T-helper 17 cell (primary cell): ENCODE data around the gene GPC6. TPM values are rescaled to one million over a fixed set of nuclear protein-coding genes. Genes with fewer than 3 reads are reported as not detected.
"Not testable (repeated sequence)": the region's sequence is repeated elsewhere in the genome, so short reads cannot be mapped to it uniquely, and the experiment has no call there.

ENCODE experiments used
- ATAC-seq: fragments of 150-1000 bp; cut with Tn5 transposase; 2 replicates; pipeline ENCODE4 v1.10.0; 2021; ENCODE audit warnings: mild to moderate bottlenecking, moderate library complexity
- DNase-seq, 3 donors: peaks; one replicate each; pipeline versions ENCODE4 v3.0.0 to v3.0.0-alpha.2; 2020 to 2021
- H3K9me3 ChIP-seq: one replicate; pipeline ENCODE4 v1.7.0; 2013; ENCODE audit warnings: low read length, mild to moderate bottlenecking; ENCODE audit not compliant: control insufficient read depth, poor library complexity, severe bottlenecking
- H3K27ac Mint-ChIP-seq: one replicate; pipeline ENCODE4 v1.8.0; 2022; ENCODE audit warnings: mild to moderate bottlenecking, moderate library complexity, mixed read lengths
- H3K27me3 Mint-ChIP-seq: one replicate; pipeline ENCODE4 v1.8.0; 2022; ENCODE audit warnings: mixed read lengths
- H3K36me3 Mint-ChIP-seq: one replicate; pipeline ENCODE4 v1.8.0; 2022; ENCODE audit warnings: low read depth, mixed read lengths
- H3K4me1 Mint-ChIP-seq: one replicate; pipeline ENCODE4 v1.8.0; 2022; ENCODE audit warnings: mild to moderate bottlenecking, mixed read lengths
- H3K4me3 Mint-ChIP-seq: one replicate; pipeline ENCODE4 v1.8.0; 2022; ENCODE audit warnings: mild to moderate bottlenecking, moderate library complexity, mixed read lengths
- total RNA-seq, 4 donors: library from RNA in 2 of 4; stranded (reverse) in 2 of 4; gene quantifications; one replicate each; pipeline ENCODE4 v1.2.3 and lab custom pipeline; 2022 to 2026

GPC6 gene
- total RNA-seq, 2 donors from 2014 or later: not detected

DNA sequence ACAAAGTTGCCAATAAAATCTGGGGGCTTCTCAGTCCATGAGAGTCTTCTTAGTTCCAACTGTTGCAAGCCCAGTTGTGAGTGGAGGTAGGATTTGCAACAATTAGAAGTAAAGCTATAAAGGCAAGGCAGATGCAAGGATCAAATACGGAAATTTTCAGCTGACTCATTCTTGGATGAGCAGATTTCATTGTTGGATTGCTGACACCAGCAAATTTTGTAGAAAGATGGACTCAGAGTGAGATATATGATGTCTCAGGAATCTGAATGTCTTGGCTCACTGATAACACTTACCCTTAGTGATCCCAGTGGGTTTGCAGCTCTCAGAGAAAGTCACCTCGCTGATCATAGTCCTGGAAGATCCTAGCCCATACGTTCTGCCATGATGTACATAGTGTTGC lies 209.0 kb downstream of the GPC6 start:
- Mint-ChIP-seq H3K36me3 (no peaks in the 10 kb centered on the region), H3K4me3 (no peak overlapping the region), H3K27ac (no peak overlapping the region), H3K27me3 (no peaks in the 10 kb centered on the region), H3K4me1 (no peaks in the 10 kb centered on the region)
- no peaks in the 10 kb centered on the region for H3K9me3 ChIP-seq
- ATAC-seq (no peak), DNase-seq (no peak)

GRCh38 chr13:93437081-93437480 lies 210.5 kb downstream of the GPC6 start:
- no peaks in the 10 kb centered on the region for H3K9me3 ChIP-seq
- no peak overlapping the region for H3K4me3 Mint-ChIP-seq
- no peaks in the 10 kb centered on the region for H3K36me3 Mint-ChIP-seq
- H3K27me3 Mint-ChIP-seq: no peaks in the 10 kb centered on the region
- H3K27ac Mint-ChIP-seq: no peak overlapping the region
- ATAC-seq (no peak), DNase-seq (no peak)
- H3K4me1 Mint-ChIP-seq: no peaks in the 10 kb centered on the region

DNA sequence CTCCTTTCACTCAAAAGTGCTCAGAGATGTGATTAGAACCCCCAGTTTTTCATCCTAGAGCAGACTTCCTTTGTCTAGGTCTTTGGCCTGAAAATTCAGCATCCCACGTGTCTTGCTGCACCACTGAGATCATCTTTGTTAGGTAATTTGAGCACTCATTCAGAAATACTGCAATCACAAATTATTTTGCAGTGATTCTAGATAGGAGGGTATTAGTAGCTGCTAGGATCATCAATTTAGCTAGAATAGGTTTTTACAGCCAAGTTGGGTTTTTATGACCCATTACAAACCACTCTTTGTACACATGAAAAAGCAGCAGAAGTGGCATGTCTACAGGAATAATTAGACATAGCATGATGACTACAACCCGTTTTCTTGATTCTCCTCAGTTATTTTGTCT lies 219.6 kb downstream of the GPC6 start:
- ATAC-seq (no peak), DNase-seq (no peak)
- no peak overlapping the region for H3K4me3 Mint-ChIP-seq
- no peak overlapping the region for H3K27ac Mint-ChIP-seq
- H3K4me1 Mint-ChIP-seq: no peaks in the 10 kb centered on the region
- H3K9me3 ChIP-seq: no peaks in the 10 kb centered on the region
- H3K36me3 Mint-ChIP-seq: no peaks in the 10 kb centered on the region
- H3K27me3 Mint-ChIP-seq: no peaks in the 10 kb centered on the region

- Mint-ChIP-seq H3K36me3 (no peaks in the 10 kb centered on the region), H3K27me3 (no peaks in the 10 kb centered on the region), H3K4me3 (no peak overlapping the region), H3K27ac (no peak overlapping the region), H3K4me1 (no peaks in the 10 kb centered on the region)
- ATAC-seq (no peak), DNase-seq (no peak)
- no peaks in the 10 kb centered on the region for H3K9me3 ChIP-seq
These were observed 223.6 kb downstream of the GPC6 start for GRCh38 chr13:93450191-93450621.

DNA sequence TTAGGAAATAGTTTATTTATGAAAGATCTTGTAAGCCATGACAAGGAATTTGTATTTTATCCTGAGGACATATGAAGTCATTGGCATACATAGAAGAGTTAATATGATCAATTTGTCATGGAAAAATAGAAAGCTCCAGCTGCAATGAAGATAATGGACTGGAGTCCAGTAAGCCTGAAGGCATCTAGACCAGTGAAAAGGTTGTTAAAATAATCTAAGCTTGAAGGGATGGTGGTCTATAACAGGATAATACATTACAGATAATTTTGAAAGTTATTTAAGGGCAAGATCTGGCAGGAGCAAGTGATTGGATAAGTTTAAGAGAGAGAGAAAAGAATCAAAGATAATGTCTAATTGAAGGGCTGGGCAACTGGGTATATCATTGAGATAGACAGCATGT lies 224.2 kb downstream of the GPC6 start:
- no peaks in the 10 kb centered on the region for H3K36me3 Mint-ChIP-seq
- no peak overlapping the region for H3K27ac Mint-ChIP-seq
- H3K27me3 Mint-ChIP-seq: no peaks in the 10 kb centered on the region
- H3K9me3 ChIP-seq: no peaks in the 10 kb centered on the region
- H3K4me3 Mint-ChIP-seq: no peak overlapping the region
- no peak for ATAC-seq
- H3K4me1 Mint-ChIP-seq: no peaks in the 10 kb centered on the region
- DNase-seq: no peak

GRCh38 chr13:93454676-93455235 lies 228.1 kb downstream of the GPC6 start:
- not testable (repeated sequence) for H3K4me3 Mint-ChIP-seq, H3K9me3 ChIP-seq, ATAC-seq, H3K27ac Mint-ChIP-seq, H3K27me3 Mint-ChIP-seq, H3K36me3 Mint-ChIP-seq, H3K4me1 Mint-ChIP-seq, DNase-seq

GRCh38 chr13:93455861-93456260 lies 229.3 kb downstream of the GPC6 start:
- no peaks in the 10 kb centered on the region for H3K9me3 ChIP-seq
- Mint-ChIP-seq H3K4me1 (no peaks in the 10 kb centered on the region), H3K27me3 (no peaks in the 10 kb centered on the region), H3K36me3 (no peaks in the 10 kb centered on the region), H3K4me3 (no peak overlapping the region), H3K27ac (no peak overlapping the region)
- no peak for DNase-seq
- ATAC-seq: no peak

GRCh38 chr13:93460005-93460404 lies 233.4 kb downstream of the GPC6 start:
- no peak for DNase-seq
- Mint-ChIP-seq H3K4me3 (no peak overlapping the region), H3K4me1 (no peaks in the 10 kb centered on the region), H3K27ac (no peak overlapping the region), H3K36me3 (no peaks in the 10 kb centered on the region), H3K27me3 (no peaks in the 10 kb centered on the region)
- ATAC-seq: no peak
- H3K9me3 ChIP-seq: no peaks in the 10 kb centered on the region

DNA sequence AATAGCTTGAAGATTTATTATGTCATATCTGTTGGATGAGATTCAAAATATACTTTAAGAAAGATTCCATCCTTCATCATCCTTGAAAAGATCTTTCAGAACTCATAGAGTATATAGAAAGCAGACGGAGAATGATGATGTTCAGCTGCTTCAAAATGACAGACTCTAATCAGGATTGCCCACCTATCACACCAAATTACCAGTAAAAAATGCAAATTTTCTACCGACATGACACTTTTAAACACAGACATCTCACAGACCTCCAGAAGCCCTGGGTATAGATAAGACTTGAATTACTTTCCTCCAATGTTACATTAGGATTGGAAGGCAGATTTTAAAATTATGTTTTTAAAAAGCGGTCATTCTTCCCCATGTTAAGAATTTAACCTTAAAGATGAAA lies 235.5 kb downstream of the GPC6 start:
- H3K4me1 Mint-ChIP-seq: no peaks in the 10 kb centered on the region
- DNase-seq (no peak), ATAC-seq (no peak)
- H3K27me3 Mint-ChIP-seq: no peaks in the 10 kb centered on the region
- no peak overlapping the region for H3K27ac Mint-ChIP-seq
- no peaks in the 10 kb centered on the region for H3K36me3 Mint-ChIP-seq
- H3K9me3 ChIP-seq: no peaks in the 10 kb centered on the region
- no peak overlapping the region for H3K4me3 Mint-ChIP-seq

DNA sequence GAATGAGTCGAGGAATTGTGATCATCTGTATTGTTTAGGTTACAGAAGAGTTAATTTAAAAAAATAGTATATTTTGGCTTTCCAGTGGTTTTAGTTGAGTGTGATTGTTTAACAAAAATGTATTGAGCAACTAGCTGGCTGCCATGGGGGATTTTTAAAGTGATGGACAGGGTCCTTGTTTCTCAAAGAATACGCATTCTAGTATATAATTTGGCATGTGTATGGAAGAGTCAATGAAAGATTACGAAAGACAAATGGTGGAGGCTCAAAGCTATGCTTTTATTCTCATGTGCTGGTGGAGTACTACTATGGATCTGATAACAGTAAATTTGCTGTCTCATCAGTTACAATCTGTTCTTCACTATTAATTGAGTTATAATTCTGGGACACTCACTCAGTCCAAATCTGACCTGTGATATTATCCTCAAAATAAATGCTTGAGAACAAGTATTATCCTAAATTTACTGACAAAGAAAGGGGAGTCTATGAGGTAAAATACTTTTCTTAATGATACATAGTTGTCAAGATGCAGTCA lies 240.0 kb downstream of the GPC6 start:
- no peaks in the 10 kb centered on the region for H3K4me1 Mint-ChIP-seq
- no peak for ATAC-seq

DNA sequence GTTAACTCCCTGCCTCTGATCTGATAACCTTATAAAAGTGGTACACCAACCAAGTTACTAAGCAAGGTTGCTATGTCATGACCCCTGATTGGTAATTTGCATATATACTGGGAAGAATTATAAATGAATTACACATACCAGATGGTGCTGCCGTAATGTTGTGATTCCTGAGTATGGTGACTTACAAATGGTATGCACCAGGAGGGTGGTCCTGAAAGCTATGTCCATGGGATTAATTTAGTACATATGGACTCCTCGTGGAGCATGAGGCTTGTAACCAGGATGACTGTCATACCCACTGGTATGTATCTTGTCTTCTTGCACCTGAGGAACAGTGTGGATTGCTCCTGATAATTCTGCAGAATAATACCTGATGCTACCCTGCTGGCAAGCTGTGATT lies 240.6 kb downstream of the GPC6 start:
- H3K4me1 Mint-ChIP-seq: no peaks in the 10 kb centered on the region
- H3K27me3 Mint-ChIP-seq: no peaks in the 10 kb centered on the region
- H3K4me3 Mint-ChIP-seq: no peak overlapping the region
- H3K9me3 ChIP-seq: no peaks in the 10 kb centered on the region
- H3K36me3 Mint-ChIP-seq: no peaks in the 10 kb centered on the region
- no peak overlapping the region for H3K27ac Mint-ChIP-seq
- DNase-seq (no peak), ATAC-seq (no peak)

More for the DNA sequence above, 240.0 kb downstream of the GPC6 start:
- Mint-ChIP-seq H3K27ac (no peak overlapping the region), H3K27me3 (no peaks in the 10 kb centered on the region), H3K4me3 (no peak overlapping the region), H3K36me3 (no peaks in the 10 kb centered on the region)
- no peaks in the 10 kb centered on the region for H3K9me3 ChIP-seq
- no peak for DNase-seq

DNA sequence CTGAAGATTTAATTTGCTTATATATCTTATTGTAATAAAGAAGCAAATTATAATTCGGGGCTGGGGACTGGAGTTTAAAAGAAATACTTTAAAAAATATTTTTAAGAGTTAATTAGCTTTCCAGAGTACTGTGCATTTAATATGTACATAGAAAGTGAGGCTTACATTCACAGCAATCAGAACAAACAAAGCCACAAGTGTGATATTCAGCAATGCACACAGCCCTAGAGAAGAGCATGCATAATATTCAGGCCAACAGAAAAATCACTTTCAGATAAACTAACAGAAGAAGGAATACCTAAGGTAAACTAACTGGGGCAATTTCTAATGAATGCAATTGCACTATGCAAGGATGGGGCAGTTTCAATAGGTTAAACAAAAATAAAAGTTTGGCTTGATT lies 241.8 kb downstream of the GPC6 start:
- no peaks in the 10 kb centered on the region for H3K36me3 Mint-ChIP-seq
- H3K9me3 ChIP-seq: no peaks in the 10 kb centered on the region
- no peaks in the 10 kb centered on the region for H3K27me3 Mint-ChIP-seq
- H3K4me3 Mint-ChIP-seq: no peak overlapping the region
- H3K27ac Mint-ChIP-seq: no peak overlapping the region
- no peak for ATAC-seq
- H3K4me1 Mint-ChIP-seq: no peaks in the 10 kb centered on the region
- DNase-seq: no peak

DNA sequence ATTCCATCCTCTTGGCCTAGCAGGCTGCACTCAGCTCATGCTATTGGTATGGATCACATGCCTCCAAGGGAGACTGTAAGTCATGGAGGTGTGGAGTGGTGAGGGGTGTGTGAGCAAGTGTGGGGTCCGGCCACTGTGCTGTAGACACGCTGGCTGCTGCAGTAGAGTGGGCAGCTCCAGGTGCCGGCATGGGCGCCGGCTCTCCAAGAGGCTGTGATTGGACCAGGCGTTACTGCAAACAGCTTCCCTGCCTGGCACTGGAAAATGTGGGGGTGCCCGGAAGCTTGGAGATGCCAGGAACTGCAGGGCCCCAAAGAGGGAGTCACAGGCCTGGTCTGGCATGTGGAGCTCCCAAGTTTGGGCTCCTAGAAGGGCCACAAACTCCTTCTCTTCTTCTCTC lies 245.7 kb downstream of the GPC6 start:
- no peaks in the 10 kb centered on the region for H3K27me3 Mint-ChIP-seq
- no peaks in the 10 kb centered on the region for H3K4me1 Mint-ChIP-seq
- no peaks in the 10 kb centered on the region for H3K9me3 ChIP-seq
- DNase-seq (no peak), ATAC-seq (no peak)
- H3K4me3 Mint-ChIP-seq: no peak overlapping the region
- no peaks in the 10 kb centered on the region for H3K36me3 Mint-ChIP-seq
- H3K27ac Mint-ChIP-seq: no peak overlapping the region

DNA sequence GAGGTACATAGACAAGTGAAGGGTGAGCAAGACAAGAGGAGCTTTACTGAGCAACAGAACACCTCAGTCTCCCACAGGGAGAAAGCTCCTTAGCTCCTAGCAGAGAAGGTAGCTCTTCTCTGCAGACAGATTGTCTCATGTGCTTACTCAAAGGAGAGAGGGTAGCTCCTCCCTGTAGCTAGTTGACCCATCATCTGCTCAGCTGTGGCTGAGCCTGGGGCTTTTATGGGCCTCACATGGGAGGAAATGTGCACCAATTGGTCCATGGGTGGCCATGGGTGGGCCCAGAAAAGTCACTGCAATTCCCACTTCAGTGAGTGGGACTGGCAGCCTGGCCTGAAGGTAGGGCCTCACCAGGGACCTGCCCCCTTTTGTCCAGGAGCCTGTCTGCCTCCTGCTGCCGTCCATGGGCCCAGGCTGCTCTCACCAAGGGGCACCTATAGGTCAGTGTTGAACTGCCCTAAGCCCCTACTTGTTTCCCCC lies 246.2 kb downstream of the GPC6 start:
- no peak overlapping the region for H3K27ac Mint-ChIP-seq
- no peaks in the 10 kb centered on the region for H3K27me3 Mint-ChIP-seq
- H3K4me3 Mint-ChIP-seq: no peak overlapping the region
- DNase-seq (no peak), ATAC-seq (no peak)
- H3K9me3 ChIP-seq: no peaks in the 10 kb centered on the region
- H3K4me1 Mint-ChIP-seq: no peaks in the 10 kb centered on the region
- H3K36me3 Mint-ChIP-seq: no peaks in the 10 kb centered on the region
